Measurements from ENCODE around the gene HOXB8. TPM values are rescaled to one million over a fixed set of nuclear protein-coding genes. Genes with fewer than 3 reads are reported as not detected.

The HOXB8 gene
- total RNA-seq, 1 experiment from 2014 or later, result not detected

DNA sequence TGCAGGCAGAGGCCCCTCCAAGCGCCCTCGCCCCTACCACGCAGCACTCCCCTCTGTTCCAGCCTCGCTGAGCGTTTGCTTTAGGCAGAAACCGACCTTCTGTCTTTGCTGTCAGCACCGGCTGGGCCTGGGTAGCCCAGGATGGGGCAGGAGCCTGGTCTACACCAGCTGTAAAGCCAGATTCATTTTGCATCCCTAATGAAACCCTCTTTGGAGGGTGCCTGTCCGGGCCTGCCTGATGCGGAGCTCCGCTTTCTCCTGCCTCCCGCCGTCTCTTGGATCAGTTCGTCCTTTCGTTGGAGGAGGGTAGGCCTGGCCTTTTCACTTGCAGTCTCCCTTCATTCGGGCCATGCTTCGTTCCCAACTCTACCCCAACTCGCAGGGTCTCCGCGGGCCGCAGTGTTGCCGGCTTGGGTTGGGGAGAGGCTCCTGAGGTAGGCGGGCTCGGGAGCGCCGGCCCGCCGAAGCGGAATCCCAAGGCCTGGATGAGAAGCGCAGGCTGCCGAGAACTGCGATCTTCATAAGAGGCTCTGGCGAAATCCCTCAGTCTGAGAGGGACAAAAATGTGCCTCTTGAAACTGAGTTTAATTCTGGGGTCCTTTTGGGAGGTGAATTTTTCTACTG lies 4.8 kb upstream of the HOXB8 start:
- H3K4me2 ChIP-seq (ENCODE audit: low read length), result peak overlapping the region; percentile 99
- ChIA-PET POLR2A (ENCODE audit: unreplicated experiment) (no interaction called here), CTCF (interaction anchor here (0.5 kb wide), 1 partner anchor 109 kb away, joined by 6 read pairs; the partner anchor contains the start of gene HOXB13)
- DNase-seq (no peak), ATAC-seq (peak; percentile 3)
- no peaks in the 10 kb centered on the region for H3F3A ChIP-seq (ENCODE audit: low read length, unreplicated experiment)
- no peaks in the 10 kb centered on the region for H3K9me2 ChIP-seq (replicated peaks; ENCODE audit: low read length)
- H3K27ac ChIP-seq (ENCODE audit: low read length), result no peak overlapping the region
- intact Hi-C loops (cut with micrococcal nuclease), result loop anchor here (2.0 to 5.0 kb wide), 2 partner anchors 467 to 593 kb away; no protein-coding TSS in a partner anchor
- peak overlapping the region; percentile 97; the same call in 1 of the 2 replicates for H2AFZ ChIP-seq (ENCODE audit: low read length)
- H3K79me2 ChIP-seq (ENCODE audit: low read length), result no peaks in the 10 kb centered on the region
- H3K9ac ChIP-seq (ENCODE audit: low read length), result no peak overlapping the region
- no peak for TF ChIP-seq EZH2 (IDR thresholded peaks at IDR 0.05; ENCODE audit: low read length, unreplicated experiment)
- no peak for TF ChIP-seq EZH2phosphoT487 (IDR thresholded peaks at IDR 0.05; ENCODE audit: borderline replicate concordance, low read length)
- TF ChIP-seq, protein P1, sequence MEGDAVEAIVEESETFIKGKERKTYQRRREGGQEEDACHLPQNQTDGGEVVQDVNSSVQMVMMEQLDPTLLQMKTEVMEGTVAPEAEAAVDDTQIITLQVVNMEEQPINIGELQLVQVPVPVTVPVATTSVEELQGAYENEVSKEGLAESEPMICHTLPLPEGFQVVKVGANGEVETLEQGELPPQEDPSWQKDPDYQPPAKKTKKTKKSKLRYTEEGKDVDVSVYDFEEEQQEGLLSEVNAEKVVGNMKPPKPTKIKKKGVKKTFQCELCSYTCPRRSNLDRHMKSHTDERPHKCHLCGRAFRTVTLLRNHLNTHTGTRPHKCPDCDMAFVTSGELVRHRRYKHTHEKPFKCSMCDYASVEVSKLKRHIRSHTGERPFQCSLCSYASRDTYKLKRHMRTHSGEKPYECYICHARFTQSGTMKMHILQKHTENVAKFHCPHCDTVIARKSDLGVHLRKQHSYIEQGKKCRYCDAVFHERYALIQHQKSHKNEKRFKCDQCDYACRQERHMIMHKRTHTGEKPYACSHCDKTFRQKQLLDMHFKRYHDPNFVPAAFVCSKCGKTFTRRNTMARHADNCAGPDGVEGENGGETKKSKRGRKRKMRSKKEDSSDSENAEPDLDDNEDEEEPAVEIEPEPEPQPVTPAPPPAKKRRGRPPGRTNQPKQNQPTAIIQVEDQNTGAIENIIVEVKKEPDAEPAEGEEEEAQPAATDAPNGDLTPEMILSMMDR (conservative IDR thresholded peaks at IDR 0.05; ENCODE audit: low read depth, low read length), result no peak
- H4K20me1 ChIP-seq (ENCODE audit: low read length), result no peaks in the 10 kb centered on the region
- H3K9me3 ChIP-seq (ENCODE audit: low read length), result no peaks in the 10 kb centered on the region
- peaks cover 58% of the 10 kb centered on the region for H3K27me3 ChIP-seq (ENCODE audit: low read length)
- BruUV-seq (replicated peaks), result no TSS peak
- no peaks in the 10 kb centered on the region for H3K36me3 ChIP-seq (ENCODE audit: low read depth, low read length)
- H3K4me3 ChIP-seq (ENCODE audit: low read length), result peak overlapping the region; percentile 80
- peaks cover 33% of the 10 kb centered on the region for H3K4me1 ChIP-seq (ENCODE audit: insufficient read depth, low read length)

DNA sequence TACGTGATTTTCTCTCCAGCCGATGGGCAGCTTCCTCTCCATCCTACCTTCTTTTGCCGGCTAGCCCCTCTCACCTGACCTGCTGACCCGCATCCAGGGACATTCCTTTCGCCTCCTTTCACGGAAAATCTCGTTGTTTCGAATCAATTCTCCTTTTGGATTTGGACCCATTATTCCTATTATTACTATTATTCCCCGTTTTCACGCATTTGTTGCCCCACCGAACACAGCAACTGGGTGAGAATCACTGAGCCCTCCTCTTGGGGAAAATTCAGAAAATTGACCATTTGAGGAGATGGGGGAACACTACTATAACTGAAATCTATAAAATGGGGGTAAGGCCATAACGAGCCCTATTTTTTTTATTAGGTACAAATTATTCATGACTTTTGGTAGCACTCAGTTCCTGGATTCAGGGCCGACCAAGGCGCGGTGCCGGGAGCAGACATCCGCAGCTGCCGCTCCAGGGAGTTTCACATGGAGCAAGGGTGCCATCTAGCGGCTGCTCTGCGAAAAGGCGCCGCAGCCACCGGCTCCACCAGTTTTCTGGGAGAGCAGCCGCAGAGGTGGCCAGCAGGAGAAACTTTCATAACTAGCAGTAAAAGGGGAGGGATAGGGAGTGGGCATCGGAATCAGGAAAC lies 3.3 kb upstream of the HOXB8 start:
- peaks cover 29% of the 10 kb centered on the region for H3K4me1 ChIP-seq (ENCODE audit: insufficient read depth, low read length)
- no peaks in the 10 kb centered on the region for H3F3A ChIP-seq (ENCODE audit: low read length, unreplicated experiment)
- H3K9ac ChIP-seq (ENCODE audit: low read length), result peak overlapping the region; percentile 20; the same call in 1 of the 2 replicates
- DNase-seq, result peak; percentile 97
- no peaks in the 10 kb centered on the region for H4K20me1 ChIP-seq (ENCODE audit: low read length)
- H3K4me2 ChIP-seq (ENCODE audit: low read length), result peak overlapping the region; percentile 99
- TF ChIP-seq EZH2phosphoT487 (IDR thresholded peaks at IDR 0.05; ENCODE audit: borderline replicate concordance, low read length) (no peak; the same call in 1 of the 2 replicates), EZH2 (IDR thresholded peaks at IDR 0.05; ENCODE audit: low read length, unreplicated experiment) (peak; percentile 33)
- TF ChIP-seq, protein P1 (conservative IDR thresholded peaks at IDR 0.05; ENCODE audit: low read depth, low read length), result peak; percentile 98
- BruUV-seq (replicated peaks), result no TSS peak
- ChIA-PET POLR2A (ENCODE audit: unreplicated experiment) (interaction anchor here (0.6 kb wide), 1 partner anchor 343 kb away, joined by 4 read pairs; no protein-coding TSS in a partner anchor), CTCF (interaction anchor here (0.7 to 1.4 kb wide), 4 partner anchors 282 to 356 kb away, joined by 3 to 8 read pairs (median 6); no protein-coding TSS in a partner anchor)
- H3K9me3 ChIP-seq (ENCODE audit: low read length), result no peaks in the 10 kb centered on the region
- H3K79me2 ChIP-seq (ENCODE audit: low read length), result no peaks in the 10 kb centered on the region
- H2AFZ ChIP-seq (ENCODE audit: low read length), result peak overlapping the region; percentile 97
- H3K27ac ChIP-seq (ENCODE audit: low read length), result no peak overlapping the region
- intact Hi-C loops (cut with micrococcal nuclease), result loop anchor here (1.0 to 5.0 kb wide), 6 partner anchors 282 to 591 kb away; no protein-coding TSS in a partner anchor
- no peaks in the 10 kb centered on the region for H3K36me3 ChIP-seq (ENCODE audit: low read depth, low read length)
- H3K4me3 ChIP-seq (ENCODE audit: low read length), result peak overlapping the region; percentile 80
- H3K9me2 ChIP-seq (replicated peaks; ENCODE audit: low read length), result no peaks in the 10 kb centered on the region
- peak; percentile 66 for ATAC-seq
- peaks cover 60% of the 10 kb centered on the region for H3K27me3 ChIP-seq (ENCODE audit: low read length)

Measured in PC-3 (cell line).